HTERT RPE-1 (cell line): ENCODE measurements around the gene TM7SF3.

Experiments used
- in situ Hi-C: fragments of 300-500 bp; cut with MboI; formaldehyde crosslinking; loops from 4 replicates; pipeline ENCODE4 v1.14.3; 2020; ENCODE audit warnings: low sequenced_read_pairs

Gene TM7SF3

DNA sequence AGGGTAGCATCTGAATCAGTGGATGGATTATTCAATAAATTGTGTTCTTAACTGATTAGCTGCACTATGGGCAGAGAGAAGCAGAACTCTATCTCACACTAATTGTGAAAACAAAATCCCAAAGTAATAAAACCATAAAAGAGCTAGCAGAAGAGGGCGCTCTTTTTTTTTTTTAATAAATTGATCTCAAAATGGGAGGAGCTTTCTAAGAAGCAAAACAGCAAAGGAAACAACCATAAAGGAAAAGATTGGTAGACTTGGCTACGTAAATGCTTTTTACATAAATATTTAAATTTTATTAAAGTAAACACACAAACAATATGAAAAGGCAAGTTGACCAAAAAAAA is 1.5 kb upstream of the TM7SF3 start:
- in situ Hi-C loops = no loop called here

DNA sequence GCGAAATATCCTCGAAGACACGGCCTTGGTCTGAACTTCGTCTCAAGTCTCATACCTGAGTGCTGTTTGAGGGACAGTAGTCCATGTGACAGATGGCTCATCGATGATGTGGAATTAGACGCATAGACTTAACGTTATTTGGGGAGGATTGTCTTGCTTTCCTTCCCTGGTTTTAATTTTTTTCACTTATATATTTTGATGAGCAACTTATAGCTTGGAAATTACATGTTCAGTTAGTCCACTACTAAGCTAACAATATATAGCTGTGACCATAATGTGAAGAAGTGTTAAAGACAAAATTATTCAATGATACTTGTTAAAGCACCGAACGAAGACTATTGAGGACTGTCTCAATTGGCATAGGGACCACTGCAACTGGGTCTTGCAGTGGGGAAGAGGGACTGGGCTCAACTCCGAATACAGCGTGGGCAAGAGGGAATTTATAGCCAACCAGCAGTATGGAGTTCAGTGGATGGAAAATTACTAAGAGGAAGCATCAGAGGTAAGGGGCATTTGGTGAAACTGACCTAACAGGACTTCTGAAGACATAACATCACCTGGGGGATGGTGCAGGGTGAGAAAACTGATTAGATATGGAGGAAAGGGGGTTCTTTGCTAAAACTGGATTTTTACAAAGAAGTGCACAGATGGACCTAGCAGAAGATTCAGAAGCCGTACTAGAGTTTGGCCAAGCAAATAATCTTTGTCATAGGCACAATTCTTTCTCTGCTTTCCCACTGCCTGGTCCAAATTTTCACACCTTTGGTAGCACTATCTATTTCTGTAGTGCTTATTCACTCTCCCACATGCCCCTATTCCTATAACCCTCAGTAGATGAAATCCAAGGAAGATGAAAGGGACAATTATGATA is 910 bp upstream of the TM7SF3 start:
- in situ Hi-C loops = no loop called here

DNA sequence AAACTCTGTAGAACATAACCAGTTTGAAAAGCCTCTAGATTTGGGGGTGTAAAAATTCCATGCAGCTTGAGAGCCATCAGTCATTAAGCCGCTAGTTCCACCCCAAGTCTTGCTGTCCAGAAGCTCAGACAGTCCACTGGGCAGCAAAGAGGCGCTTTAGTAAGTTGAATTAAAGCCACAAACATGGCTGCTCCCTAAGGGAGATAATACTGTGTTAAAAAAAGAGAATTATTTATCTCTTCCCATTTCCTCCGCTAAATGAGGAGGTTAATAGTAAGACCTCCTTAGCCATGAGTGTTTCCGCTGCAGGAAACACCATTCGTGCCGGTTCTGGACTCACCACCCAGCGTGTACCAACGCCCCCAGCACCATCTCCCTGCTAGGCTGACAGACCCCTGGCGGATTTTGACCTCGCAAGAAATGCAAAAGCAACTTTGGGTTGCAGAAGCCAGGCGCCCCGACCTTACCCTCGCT is 536 bp downstream of the TM7SF3 start:
- in situ Hi-C loops = no loop called here

DNA sequence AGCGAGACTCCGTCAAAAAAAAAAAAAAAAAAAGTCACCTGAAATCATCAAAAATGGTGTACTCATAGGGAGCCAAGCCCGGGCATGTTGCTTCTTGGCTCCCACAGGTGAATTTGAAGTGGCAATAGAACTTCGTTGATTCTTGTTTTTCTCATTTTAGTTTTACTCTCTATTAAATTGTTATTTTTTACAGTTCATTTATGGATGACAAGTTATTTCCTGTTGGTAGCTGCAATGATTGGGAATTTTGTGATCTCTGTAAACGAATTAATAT is 1.3 kb downstream of the TM7SF3 start:
- in situ Hi-C loops = no loop called here

DNA sequence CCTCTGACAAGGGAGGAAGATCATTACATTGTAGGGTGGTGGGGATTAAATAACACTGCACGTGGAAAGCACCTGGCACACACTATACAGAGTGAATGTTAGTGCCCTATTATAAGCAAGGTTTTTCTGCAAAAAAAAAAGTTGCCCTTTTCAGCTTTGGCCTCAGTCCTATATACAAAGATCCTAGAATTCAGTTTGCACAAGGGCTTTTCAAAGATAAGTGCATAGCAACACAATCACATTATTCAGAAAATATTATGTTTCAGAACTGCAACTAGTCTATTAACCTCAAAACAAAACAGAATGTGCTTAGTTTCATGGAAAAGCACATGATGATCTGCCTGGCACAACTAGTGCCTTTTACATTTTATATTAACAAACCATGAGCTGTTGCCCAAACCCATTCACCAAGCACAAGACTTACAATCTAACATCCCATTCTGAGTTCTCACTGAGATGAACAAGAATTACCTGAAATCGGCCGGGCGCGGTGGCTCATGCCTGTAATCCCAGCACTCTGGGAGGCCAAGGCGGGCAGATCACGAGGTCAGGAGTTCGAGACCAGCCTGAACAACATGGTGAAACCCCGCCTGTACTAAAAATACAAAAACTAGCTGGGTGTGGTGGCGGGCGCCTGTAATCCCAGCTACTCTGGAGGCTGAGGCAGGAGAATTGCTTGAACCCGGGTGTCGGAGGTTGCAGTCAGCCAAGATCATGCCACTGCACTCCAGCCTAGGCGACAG is 1.8 kb downstream of the TM7SF3 start:
- in situ Hi-C loops = no loop called here

DNA sequence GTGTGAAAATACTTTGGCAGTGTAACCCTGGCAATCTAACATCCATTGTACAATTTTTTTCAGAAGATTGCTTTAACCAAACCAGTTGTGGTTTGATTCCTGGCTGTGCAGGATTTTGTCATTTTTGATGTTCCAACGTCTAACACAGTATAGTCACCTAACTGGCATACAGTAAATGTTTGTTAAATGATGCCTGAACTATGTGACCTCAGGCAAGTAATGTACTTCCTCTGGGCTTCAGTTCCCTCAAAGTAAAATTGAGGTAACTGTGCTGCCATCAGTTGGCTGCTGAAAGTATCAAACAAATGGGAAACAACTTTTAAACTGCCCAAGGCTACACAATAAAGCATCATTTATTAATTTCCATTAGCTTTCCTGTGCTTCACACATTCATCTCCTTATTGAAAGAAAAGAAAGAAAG is 4.3 kb downstream of the TM7SF3 start:
- in situ Hi-C loops = no loop called here

DNA sequence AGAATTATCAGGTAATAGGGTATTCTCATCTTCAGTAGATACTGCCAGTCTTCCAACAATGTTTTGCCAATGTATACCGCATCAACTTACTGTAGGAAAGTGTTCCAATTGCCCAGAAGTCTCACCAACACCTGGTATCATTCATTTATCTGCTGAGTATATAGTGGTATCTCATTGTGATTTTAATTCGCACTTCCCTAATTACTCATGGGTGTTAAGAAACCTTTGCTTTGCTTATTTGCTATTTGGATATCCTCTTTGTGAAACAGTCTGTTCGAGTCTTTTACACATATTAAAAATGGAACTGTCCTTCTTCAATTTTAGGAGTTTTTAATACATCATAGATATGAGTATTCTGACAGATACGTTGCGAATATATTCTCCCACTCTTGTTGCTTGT is 6.1 kb downstream of the TM7SF3 start:
- in situ Hi-C loops = no loop called here

DNA sequence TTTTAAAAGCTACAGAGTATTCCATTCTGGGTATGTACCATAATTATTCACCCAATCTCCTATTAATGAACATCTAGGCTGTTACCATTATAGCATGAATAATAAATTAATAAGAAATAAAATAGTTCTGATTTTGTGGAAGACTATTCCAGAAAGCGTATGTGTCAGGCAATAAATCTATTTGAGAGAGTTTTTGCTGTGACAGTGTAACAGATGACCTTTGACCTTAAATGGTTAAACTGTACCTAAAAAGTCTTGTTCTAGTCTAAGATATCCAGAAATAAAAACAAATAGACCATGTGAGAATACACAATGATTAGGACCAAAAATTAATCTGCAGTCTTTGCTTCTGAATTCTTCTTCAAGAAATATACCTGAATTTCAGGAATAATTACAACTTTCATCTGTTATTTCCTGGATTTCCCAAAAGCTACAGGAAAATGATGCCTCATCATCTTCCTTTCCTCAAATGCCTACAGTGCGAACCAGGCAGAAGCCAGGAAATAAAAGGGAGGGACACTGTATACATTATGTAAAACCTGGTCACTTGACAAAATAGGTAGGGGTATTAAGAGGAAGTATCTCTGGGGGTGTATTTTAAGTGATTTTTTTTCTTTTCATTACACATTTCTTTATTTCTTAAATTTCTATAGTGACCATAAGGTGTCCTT is 7.3 kb downstream of the TM7SF3 start:
- in situ Hi-C loops = no loop called here

DNA sequence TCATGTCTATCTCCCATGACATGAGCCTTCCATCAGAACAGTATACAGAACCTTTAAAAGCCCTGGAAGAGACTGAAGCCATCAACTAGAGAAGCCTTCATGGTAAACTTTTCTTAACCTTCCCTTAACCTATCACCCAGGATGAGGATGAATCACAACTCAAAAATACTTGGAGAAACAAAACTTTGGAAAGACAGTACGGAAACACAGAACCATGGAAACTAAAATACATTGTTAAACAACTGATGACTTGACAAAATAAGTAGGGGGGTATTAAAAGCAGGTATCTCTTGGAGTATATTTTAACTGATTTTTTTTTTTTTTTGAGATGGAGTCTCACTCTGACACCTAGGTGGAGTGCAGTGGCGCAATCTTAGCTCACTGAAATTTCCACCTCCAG is 8.7 kb downstream of the TM7SF3 start:
- in situ Hi-C loops = no loop called here

DNA sequence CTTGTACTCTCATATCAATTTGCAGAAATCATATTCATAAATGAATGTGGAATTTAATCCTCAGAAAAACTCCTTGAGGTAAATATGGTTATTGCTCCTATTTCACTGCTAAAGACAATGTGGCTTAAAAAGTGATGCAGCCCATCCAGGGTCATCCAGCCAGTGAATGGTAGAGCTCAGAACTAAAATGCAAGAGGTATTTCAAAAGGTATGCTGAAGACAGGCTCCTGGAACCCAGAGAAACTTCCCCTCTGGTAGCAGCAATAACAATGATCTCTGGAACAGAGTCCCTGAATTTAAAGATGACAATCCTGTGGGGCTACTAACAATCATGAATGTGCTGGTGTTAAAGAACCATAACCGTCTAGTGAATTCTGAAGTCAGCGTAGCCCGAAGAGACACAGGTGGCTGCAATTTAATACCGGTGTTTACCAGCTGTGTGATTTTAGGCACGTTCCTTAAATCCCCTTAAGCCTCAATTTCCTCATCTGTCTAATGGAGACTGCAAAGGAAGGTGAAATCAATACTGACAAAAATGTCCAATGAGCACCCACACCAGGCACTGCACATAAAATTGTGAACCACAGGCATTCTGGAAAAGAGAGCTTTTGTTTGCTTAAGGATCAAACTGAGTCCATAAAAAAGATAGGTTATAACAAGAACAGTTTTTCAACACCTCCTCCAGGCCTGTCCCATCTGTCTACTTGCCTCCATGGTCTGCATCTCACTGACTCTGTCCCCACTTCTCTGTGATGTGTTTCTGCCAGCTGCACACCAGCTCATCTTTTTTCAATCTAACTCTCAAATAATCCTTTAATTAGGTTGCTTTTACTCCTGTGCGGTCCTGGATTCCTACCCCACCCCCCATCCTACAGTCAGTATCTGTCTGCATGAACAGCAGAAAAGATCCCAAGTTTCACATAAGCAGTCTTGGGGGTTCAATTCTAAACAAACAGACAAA is 10.5 kb downstream of the TM7SF3 start:
- in situ Hi-C loops = no loop called here

DNA sequence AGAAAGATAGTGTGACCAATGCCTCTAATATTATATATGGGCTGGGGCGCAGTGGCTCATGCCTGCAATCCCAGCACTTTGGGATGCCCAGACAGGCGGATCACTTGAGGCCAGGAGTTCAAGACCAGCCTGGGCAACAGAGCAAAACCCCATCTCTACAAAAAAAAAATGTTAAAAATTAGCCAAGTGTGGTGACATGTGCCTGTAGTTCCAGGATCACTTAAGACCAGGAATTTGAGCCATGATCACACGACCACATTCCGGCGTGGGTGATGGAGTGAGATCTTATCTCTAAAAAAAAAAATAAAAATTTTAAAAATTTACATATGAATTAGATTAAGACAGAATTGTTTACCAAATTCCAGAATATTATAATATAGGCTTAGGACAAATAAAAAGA is 12.0 kb downstream of the TM7SF3 start:
- in situ Hi-C loops = no loop called here

DNA sequence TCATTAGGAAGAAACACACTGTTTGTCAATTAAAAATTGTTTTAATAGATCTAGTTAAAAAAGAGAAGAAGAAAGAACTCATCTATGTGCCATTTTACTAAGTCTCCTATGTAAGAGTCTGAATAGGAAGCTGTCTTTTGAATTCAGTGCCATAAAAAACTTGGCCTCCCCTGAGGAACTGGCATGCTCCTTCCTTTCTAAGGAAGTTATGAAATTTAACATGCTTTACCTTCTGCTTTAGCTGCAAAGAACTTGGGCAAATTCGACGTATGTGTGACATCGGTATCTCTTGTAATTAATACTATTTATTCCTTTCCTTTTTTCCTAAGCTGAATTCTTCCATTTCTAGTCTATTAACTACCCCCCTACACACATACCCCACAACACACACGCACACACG is 12.5 kb downstream of the TM7SF3 start:
- in situ Hi-C loops = no loop called here

DNA sequence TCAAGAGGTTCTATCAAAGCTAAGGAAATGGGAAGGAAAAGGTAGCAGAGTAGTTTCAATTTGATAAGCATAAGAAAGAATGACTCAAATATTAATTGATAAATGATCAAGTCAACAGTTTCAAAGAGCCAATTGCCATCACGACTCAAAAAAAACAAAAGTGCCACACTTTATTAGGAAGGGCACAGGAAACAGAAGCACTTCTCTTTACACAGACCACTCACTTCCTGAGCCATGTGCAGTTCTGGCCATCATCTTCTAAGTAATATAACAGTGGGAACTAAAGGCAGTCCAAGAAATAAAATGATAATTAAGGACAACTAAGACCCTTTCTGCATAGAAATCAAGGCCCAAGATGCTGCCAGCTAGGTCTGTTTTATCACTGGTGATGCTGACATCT is 13.2 kb downstream of the TM7SF3 start:
- in situ Hi-C loops = no loop called here

DNA sequence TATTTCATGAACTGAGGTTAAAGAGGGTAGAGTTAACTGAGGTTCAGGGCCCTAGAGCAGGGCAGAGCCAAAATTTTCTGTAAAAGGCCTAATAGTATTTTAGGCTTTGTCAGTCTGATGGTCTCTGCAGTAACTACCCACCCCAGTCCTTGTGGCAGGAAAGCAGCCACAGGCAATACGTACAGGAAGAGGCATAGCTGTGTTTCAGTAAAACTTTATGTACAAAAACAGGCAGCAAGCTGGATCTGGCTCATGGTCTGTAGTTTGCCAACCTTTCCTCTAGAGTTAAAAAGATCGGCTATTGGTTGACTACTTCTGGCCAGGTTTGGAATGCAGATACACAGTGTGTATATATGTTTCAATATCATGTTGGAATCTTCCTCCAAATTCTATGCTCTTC is 17.2 kb downstream of the TM7SF3 start:
- in situ Hi-C loops = no loop called here

DNA sequence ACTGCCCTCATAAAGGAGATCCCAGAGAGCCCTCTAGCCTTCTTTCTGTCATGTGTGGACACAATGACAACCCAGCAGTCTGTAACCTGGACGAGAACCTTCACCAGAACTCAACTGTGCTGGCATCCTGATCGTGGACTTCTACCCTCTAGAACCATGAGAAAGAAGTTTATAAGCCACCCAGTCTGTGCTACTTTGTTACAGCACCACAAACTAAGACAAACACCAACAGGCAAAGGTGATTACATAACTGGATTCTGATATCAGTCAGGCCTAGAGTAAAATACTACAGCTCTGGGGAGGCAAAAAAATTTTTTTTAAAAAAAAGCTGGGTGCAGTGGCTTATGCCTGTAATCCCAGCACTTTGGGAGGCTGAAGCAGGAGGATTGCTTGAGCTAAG is 18.5 kb downstream of the TM7SF3 start:
- in situ Hi-C loops = no loop called here

DNA sequence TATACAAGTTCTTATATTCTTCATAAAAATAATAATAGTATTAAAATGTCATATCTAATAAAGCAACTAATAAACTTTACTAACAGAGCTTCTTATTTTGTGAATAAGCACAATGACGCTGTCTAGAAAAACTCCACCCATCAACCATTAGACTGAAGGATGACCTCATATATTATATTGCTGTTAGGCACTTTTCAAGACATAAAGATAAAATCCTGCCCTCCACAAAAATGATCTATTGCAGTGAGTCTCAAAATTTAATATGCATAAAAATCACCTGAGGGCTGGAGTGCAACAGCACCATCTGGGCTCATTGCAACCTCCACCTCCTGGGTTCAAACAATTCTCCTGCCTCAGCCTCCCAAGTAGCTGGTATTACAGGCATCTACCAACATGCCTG is 20.1 kb downstream of the TM7SF3 start:
- in situ Hi-C loops = no loop called here

DNA sequence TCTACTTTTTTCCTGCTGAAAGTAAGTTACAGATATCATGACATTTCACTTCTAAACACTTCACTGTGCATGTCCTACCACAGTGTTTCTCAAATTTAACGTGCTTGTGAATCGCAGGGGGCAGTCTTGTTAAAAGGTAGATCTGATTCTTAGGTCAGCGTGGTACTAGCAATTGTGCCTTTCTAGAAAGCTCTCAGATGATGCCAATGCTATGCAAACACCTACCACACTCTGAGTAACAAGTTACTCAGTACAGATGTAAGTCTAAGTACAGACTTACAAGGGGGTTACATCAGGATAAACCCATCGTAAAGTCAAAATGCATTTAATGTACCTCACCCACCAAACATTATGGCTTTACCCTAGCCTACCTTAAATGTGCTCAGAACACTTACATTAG is 22.4 kb downstream of the TM7SF3 start:
- in situ Hi-C loops = no loop called here

DNA sequence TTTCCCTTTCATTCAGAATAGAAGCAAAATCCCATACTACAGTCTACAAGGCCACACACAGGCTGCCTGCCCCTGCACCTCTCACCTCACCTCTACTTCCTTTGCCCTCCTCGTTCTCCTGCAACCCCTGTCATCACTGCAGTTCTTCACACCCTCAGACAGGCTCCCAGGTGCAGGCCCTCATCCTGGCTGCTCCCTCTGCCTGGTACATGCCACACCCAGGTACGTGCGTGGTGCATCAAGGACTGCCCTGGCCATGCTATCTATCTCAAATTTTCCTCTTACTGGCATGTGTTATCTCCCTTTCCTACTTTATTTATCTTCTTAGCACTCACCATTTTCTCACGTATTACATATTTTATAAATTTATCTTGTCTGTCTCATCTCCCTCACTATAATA is 24.3 kb downstream of the TM7SF3 start:
- in situ Hi-C loops = no loop called here

DNA sequence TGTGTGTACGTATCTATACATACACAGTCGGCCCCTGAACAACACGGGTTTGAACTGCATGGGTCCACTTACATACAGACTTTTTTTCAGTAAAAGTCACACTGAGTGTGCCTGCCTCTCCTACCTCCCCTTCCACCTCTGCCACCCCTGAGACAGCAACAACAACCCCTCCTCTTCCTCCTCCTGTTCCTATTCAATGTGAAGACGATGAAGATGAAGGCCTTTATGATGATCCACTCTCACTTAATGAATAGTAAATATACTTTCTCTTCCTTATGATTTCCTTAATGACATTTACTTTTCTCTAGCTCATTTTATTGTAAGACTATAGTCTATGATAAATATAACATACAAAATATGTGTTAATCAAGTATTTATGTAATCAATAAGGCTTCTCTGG is 25.5 kb downstream of the TM7SF3 start:
- in situ Hi-C loops = no loop called here

DNA sequence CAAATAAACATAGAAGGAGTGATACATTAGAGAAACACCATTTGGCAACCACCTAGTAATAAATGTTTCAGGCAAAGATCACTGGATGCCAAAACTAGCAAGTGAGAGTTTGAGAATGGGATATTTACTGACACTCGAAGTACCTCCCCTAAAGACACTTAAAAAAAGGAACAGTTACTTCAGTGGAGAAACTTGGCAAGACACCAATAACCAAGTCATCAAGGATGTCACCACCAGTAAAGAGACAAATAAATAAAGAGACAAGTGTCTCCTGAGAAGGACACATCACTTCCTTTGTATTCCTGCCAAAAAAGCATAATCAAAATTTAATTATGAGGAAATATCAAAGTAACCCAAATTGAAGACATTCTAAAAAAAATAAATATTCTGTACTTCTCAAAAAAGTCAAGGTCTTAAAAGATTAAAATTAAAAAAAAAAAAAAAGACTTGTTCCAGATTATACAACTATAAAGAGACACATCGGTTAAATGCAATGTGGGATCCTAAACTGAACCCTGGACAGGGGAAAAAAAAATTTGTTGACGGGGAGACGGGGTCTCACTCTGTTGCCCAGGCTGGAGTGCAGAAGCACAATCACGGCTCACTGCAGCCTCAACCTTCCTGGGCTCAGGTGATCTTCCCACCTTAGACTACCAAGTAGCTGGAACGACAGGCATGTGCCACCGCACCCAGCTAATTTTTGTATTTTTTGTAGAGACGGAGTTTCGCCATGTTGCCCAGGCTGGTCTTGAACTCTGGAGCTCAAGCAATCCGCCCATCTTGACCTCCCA is 26.4 kb downstream of the TM7SF3 start:
- in situ Hi-C loops = no loop called here
